GM18511 (cell line): ENCODE results near the gene OPA3.

ENCODE experiments used
- ATAC-seq: cut with Tn5 transposase; IDR thresholded peaks from one replicate; pipeline ENCODE4 v1.9.1; 2021; ENCODE audit warnings: mild to moderate bottlenecking, moderate library complexity; ENCODE audit not compliant: unreplicated experiment

Gene OPA3

DNA sequence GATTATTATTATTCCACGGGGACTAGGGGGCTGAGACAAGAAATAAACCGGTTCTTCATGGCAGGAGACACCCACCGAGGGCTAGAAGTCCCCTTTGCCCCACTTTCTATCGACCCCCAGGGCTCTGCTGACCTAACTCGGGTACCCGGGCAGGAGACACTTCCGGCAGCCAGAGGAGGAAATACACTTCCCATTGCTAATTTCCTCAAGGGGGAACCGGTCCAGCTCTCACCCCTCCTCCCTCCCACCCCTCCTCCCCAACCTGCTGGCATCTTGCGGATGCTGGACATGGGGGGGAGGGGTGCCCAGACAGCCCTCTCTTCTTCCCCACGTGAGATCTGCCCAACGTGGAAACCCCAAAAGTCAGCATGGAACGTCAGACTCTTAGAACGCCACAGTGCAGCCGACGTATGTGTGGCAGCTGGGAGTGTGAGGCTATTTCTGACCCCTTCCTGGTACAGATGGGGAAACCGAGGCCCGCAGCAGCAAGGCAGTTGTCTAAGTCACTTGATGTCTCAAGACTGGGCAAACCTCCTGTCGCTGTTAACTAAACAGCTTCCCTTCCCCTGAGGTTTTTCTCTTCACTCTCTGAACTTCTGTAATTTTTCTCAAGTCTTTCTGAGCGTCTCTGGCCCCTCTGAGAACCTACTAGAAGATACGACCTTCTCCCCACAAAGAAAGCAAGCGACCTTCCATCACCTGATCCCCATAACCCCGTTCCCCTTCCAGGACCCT is 13.8 kb upstream of the OPA3 start:
- ATAC-seq, result no peak

DNA sequence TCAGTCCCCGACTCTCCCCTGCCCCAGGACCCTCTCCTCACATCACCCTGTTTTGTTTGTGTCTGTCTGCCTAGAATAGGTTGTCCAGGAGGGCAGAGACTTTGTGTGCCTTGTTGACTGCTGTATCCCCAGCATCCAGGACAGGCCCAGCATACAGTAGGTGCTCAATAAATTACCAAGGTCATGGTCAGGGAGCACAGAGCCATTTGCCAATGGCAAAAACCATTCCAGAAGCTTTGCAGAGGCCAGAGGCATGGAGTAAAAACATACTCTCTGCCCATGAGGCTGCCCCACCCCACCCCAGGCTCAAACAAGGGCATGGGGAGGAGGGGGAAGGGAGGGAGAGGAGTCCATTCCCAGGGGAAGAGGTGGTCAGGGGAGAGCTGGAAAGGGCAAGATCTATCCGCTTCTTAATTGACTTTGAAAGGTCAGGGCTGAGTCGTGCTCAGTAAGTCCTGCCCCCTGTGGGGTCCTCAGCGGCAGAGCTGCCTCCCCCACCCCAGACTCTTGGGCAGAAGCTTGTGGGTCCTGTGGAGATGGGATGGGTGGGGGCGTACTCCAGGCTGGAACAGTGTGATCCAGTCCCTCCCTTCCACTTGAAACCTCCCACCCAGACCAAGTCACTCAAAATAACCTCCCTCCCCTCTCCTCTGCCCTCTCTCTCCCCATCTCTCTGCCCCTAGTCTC is 13.0 kb upstream of the OPA3 start:
- no peak for ATAC-seq

DNA sequence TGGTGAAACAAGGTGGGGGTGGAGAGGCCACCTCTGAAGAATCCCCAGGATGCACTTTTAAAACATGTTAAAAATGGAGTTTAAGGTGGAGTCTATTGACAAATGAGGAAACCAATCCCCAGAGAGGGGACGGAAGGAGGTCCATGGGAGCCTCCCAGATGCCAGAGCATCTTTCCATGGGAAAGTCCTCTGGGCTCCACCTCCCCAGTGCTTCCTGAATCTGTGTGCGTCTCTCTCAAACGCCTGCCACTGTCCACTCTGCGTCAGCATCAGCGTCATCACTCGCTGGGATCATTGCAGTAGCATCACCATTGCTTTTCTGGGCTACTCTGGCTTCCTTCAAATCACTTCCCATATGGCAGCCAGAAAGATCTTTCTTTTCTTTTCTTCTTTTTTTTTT is 11.2 kb upstream of the OPA3 start:
- no peak for ATAC-seq

DNA sequence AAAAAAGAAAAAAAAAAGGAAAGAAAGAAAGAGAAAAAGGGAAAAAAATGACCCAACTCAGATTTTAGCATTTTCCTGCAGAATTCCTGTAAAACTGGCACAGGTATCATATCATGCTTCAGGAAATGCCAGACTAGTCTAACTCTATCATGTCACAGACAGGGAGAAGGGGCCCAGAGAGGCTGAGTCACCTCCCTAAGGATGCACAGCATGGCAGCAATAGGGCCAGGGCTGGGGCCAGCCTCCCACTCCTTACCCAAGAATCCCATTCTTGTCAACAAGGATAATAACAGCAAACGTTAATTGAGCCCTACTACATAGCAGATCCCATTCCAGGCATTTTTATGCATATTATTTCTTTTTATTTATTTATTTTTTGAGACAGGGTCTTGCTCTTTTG is 8.9 kb upstream of the OPA3 start:
- ATAC-seq, result no peak

DNA sequence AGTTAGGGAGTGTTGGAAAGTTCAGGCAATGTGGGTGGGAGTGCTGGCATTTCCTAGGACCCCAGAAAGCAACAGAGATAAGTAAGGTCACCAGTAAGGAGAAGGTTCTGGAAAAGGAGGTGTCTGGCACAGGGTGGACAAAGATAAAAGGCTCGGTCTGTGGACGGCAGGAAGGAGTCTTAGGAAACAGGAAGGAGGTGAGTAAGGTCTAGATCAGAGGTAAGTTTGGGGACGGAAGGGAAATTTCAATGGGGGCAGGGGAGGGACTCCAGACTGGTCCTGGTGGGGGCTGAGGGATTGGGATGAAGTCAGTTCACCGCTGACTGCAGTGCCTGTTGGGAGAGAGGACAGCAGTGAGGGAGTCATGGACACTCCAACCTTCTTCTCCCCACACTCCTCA is 7.8 kb upstream of the OPA3 start:
- ATAC-seq, result no peak

DNA sequence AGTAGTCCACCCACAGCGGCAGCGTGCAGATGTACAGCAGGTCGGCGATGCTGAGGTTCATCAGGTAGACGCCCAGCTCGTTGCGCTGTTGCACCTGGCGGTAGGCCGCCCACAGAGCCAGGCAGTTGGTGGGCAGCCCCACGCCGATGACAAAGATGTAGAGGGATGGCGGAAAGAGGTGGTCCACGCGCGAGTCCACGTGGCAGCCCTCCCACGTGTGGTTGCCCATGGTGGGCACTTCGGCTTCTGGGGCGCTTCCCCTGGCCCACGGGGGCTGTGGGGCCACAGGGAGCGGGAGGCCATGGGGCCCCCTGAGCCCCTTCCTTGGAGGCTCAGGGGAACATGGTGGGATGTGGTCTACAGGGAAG is 7.0 kb upstream of the OPA3 start:
- no peak for ATAC-seq

DNA sequence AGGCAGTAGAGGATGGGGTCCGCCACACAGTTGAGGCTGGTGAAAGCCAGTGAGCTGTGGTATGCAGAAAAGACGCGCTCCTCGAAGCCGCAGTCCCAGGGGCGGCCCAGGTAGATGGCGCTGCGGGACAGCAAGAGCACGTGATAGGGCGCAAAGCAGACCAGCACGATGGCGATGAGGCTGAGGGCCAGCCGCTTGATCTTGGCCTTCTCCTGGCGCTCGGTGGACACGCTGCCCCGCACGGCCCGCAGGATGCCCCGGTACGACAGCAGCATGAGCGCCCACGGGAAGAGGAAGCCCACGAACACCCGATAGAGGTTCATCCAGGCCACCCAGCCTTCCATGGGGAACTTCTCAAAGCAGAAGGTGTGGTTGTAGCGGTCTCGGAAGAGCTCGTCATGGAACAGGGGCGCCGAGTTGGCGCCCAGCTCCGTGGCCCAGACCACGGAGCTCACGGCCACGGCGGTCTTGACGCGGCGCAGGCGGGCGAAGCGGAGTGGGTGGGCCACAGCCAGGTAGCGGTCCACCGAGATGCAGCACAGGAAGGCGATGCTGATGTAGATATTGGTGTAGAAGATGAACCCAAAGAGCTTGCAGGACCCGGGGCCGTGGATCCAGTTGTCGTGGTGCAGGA is 6.5 kb upstream of the OPA3 start:
- no peak for ATAC-seq

DNA sequence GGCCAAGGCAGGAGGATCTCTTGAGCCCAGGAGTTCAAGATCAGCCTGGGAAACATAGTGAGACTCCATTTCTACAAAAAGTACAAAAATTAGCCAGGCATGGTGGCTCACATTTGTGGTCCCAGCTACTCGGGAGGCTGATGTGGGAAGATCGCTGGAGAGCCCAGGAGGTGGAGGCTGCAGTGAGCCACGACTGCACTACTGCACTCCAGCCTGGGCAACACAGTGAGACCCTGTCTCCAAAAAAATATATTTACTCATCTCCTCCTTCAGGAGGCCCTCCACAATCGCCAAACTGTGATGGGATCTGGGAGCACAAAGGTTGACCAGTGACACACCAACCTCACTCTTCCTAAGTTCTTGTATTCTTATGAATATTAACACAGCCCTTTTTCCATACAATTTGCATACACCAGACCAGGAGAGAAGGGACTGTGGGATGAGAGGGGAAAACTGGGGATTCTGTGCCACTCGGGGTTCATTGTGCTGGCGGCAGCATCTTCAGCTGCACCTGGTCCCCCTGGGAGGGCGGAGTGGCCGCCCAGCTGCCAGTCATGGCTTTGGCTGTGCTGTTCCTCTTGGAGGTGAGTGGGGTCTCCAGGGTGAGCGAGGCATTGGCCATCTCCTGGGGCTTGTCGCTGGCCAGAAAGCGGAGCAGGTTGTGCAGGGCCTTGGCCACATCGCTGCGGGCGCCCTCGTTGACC is 5.8 kb upstream of the OPA3 start:
- no peak for ATAC-seq

DNA sequence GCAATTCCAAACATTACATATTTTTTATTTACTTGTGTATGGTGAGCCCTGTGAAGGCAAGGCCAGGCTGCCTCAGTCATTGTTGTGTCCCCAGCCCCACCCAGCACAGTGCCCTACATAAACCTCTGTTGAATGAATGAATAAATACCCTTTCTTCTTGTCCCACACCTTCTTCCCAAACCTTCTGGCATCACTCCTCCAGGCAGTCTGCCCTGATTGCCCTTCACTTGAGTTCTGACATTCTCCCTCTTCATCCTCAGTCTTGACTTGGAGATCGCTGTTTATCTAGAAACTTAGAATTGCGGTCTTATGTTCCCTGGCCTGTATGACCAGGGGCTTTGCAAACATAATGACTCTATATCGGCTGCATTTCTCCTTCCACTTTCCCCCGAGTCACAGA is 5.2 kb upstream of the OPA3 start:
- ATAC-seq, result no peak

DNA sequence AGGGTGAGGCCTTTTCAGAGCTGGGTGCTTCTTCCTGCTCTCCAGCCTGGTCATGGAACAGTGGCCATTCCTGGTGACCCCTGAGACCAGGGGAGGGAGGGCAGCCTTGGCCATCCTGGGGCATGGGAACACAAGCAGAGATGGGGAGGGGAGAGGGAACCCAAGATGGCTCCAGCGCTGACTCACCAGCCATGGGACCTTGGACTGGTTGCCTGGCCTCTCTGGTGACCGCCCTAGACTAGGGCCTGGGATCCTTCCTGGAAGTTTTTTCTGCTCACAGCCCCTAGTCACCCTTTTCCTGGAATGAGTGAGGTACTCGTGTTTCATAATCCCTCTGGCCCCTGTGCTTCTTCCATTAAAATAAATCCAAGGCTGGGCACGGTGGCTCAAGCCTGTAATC is 3.3 kb upstream of the OPA3 start:
- ATAC-seq, result no peak

DNA sequence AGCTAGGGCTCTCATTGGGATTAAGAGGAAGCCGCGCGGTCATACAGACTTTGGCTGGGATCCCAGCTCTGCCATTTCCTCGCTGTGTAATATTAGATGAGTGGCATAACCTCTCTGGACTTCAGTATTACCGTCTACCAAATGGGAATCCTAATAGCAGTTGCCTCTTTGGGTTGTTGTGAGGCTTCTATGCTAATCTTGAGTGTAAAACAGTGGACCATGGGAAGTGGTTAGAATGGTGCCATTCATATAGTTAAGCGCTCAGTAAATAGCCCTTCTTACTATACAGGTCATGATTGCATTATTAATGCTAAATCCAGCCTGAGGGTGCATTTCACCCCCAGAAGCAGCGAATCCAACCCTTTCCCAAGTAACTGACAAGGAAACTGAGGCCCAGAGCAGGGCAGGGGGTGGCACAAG is 566 bp upstream of the OPA3 start:
- no peak for ATAC-seq

DNA sequence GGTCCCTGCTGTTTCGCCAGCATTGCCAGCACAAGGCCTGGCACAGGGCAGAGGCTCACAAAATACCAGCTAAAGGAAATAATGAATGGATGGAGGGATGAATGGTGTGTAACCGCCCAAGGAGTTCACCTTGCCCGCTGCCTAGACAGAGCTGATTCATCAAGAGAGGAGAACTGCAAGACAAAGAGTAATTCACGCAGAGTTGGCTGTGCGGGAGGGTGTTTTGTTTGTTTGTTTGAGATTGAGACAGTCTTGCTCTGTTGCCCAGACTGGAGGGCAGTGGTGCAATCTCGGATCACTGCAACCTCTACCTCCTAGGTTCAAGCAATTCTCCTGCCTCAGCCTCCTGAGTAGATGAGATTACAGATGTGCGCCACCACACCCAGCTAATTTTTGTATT is 3.0 kb downstream of the OPA3 start:
- ATAC-seq, result no peak

DNA sequence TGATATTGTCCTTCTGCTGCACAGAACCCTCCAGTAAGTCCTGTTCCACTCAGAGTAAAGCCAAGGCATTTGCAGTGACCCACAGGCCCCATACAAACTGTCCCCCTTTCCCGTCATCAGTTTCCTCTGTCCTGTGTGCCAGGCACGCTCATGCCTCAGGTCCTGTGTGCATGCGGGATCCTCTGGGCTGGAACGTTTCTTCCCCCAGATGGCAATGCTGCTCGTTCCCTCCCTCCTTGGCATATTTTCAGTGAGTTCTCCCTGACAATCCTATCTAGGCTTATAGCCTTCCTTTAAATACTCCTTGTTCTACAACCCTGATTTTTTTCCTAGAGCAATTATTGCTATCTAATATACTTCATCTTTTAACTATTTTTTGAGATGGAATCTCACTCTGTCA is 5.7 kb downstream of the OPA3 start:
- no peak for ATAC-seq

DNA sequence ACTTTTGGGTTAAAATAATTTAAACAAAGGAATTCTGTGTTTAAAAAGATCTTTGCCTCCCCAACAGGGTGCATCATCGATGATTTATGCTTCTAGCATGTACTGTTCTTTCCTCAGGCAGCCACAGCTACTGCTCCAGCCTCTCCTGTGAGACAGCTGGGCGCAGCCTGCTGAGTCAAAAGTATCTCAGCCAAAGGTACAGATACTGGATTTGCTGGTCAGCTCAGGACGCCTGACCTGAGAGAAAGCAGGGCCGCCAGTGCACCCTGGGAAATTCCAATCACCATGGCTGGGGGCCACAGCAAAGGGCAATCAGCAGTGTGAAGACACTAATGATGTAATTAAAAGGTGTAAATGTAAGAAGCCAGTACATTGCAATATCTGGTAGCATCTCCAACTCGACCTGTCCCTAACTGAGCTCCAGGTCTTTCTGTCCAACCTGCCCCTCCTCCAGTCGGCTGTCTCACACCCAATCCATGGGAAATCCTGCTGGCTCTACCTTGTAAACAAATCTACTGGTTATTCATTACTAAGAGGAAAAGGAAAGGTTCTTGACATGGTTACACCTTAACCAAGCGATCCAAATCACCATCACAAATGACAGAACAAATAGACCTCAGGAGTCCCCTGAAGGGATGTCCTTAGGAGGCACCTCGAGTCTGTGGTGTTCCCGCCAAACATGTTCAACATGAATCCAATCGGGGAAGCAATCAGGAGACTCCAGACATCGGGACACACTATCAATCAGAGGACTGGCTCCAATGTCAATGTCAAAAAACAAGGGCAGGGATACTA is 7.3 kb downstream of the OPA3 start:
- ATAC-seq, result no peak

DNA sequence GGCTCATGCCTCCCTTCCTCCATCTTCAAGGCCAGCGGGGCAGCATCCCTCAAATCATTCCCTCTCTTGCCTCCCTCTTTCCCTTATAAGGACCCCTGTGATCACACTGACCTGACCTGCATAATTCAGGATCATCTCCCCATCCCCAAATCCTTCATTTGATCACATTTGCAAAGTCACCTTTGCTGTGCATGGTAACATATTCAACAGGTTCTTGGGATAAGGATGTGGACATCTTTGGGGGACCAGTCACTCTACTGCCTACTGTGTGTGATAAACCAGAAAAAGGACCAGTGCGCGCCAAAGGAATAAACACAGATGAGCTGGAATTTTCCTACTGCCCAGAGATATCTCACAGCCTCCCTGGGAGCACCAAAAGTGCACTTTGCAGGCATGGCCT is 7.9 kb downstream of the OPA3 start:
- ATAC-seq, result no peak

DNA sequence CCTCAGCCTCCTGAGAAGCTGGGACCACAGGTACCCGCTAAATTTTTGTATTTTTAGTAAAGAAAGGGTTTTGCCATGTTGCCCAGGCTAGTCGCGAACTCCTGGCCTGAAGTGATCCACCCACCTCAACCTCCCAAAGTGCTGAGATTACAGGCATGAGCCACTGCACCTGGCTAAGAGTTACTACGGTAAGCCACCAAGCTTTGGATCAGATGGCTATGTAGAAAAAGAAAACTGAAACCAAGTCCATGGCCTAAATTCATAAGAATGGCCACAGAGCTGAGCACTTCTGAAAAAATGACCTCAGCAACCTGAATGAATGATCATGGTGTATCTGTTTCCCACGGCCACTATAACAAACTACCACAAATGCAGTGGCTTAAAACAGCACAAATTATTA is 9.4 kb downstream of the OPA3 start:
- ATAC-seq, result no peak

DNA sequence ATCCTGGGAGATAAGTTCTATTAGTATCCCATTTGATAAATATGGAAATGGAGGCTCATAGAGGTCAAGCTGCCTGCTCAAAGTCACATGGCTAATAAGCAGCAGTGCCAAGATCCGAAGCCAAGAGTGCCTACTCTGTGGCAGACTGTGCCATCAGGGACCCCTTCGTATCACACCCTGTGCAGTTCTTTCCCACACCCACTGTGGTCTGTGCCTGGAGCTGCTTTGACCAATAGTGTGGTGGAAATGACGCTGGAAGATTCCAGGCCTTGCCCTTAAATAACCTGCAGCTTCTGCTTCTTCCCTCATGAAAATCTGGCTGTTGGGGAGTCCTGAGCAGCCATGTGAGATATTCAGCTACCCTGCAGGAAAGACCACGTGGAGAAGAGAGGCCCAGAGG is 10.1 kb downstream of the OPA3 start:
- no peak for ATAC-seq

DNA sequence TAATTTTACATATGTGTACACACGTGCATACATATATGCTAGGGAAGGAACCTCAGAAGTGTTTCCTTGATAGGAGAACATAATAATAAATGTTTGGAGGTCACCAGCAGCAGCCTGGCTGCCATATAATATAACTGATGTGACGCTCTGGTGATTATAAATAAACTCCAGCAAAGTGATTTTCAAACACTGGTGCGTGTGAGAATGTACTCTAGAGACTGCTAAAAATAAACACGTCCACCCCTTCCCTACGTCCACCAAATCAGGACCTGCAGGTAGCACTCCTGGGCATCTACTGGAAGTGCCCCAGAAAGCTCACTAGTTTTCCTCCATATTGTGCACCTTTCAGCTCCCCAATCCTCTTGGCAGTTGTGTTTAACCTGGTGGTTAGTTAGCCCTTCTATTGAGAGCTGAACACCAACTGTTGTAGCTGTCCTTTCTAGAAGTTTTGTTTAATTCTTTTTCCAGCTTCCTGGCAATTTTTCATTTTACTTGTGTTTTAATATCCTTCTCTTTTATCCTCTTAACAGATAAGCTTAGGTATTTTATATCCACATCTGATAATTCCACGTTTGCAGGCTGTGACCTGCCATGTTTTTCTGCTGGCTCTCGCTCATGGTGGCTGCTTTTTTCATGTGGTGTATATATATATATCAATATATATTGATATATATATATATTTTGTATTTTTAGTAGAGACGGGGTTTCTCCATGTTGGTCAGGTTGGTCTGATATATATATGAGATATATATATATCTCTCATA is 13.0 kb downstream of the OPA3 start:
- ATAC-seq, result no peak

DNA sequence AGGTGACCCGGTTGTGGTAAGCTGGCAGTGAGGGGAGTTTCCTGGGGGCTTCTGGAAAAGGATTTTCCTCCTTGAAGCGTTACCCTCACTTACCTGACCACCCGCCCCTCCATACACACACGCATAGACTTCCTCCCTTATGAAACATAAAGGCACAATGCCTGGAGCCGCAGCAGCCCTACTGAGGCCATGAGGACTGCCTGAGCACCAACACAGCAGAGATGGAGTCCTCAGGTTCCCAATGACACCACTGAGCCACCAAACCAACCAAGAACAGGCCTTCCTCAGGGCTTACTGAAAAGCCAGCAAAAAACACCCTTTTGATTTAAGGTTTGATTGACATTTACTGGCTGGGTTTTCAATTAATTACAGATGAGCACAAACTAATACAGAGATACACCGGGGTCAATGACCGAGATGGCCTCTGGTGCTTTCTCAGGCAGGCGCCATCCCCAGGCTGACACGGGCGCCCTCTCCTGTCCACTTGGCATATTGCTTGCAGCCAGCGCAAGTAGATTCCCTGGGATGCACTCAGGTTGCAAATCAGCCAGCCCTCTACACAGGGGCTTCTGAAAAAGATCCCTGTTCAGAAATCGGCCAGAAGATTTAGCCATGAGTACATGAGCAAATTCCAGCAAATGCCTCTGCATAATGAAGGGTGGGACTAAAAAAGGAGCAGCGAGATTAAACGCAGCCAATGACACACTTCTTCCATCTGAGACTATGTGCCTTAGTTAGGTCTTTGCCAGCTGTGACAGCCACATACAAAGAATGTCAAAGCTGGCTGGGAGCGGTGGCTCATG is 14.8 kb downstream of the OPA3 start:
- no peak for ATAC-seq
